ENCODE data around the gene MAPK12. TPM values are rescaled to one million over a fixed set of nuclear protein-coding genes. Genes with fewer than 3 reads are reported as not detected.

Gene MAPK12
- total and polyA plus RNA-seq, 2 experiments from 2014 or later = 20.7 to 28.7 TPM

DNA sequence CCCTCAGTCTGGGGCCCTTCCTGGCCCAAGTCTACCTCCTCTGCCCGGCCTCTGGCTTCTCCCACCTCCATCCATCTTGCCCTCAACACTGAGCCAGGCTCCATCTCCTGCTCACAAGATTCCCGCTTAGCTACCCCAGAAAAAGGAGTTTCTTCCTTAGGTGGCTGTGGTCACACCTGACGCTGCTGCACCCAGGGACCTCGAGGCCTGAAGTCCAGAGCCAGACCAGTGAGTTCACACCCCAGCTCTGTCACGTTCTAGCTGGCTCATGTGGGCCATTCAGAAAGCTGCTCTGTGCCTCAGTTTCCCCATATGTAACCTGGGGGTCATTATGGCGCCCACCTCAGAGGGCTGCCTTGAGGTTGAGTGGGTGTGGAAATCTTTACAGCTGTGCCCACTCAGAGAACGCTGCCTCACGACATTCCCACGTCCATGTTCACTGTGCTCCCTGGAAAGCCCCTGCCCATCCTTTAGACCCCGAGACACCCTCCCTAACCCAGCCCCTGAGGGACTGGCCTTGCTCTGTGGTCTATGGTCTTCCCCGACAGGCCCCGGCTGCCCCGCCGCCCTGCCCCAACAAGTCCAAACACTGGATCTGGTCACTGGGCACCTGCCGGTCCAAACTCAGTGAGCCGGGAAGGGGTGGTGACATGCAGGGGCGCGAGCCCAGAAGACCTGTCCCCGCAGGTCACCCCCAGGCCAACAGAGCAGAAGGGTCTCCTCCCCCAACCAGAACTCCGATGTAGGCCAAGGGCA lies 36.2 kb upstream of the MAPK12 start:
- peaks cover 98% of the 10 kb centered on the region for H3K79me2 ChIP-seq (ENCODE audit: insufficient read depth)
- peaks cover 29% of the 10 kb centered on the region for H3K4me1 ChIP-seq (ENCODE audit: insufficient read depth)
- H3K27ac ChIP-seq = no peak overlapping the region
- no peak overlapping the region for H3K4me2 ChIP-seq (ENCODE audit: unreplicated experiment)
- DNase-seq = no peak
- no peak overlapping the region for H2AFZ ChIP-seq
- H3K9me2 ChIP-seq (ENCODE audit: insufficient read depth) = no peaks in the 10 kb centered on the region
- TF ChIP-seq EZH2phosphoT487 (IDR thresholded peaks at IDR 0.05; ENCODE audit: insufficient read depth, low read depth) (no peak), EZH2 (IDR thresholded peaks at IDR 0.05; ENCODE audit: insufficient read depth, poor library complexity, severe bottlenecking) (no peak)
- in situ Hi-C loops (cut with MboI) = no loop called here
- H3K36me3 ChIP-seq (ENCODE audit: low read depth) = no peaks in the 10 kb centered on the region
- H3K9ac ChIP-seq = no peak overlapping the region
- H3K4me3 ChIP-seq = no peak overlapping the region
- WGBS, 2 experiments (ENCODE audit: low coverage in 1 of 2, low lambda C conversion rate in 2 of 2, missing lambda C conversion rate in 2 of 2) = 92 to 95% methylated on average over 16 to 20 of the region's 20 CpGs
- H4K20me1 ChIP-seq (ENCODE audit: insufficient read depth) = no peaks in the 10 kb centered on the region; the same call in 1 of the 2 replicates
- H3F3A ChIP-seq (ENCODE audit: insufficient read depth) = peaks cover 9% of the 10 kb centered on the region; the same call in 1 of the 2 replicates
- no peaks in the 10 kb centered on the region for H3K9me3 ChIP-seq (ENCODE audit: low read depth)
- no peaks in the 10 kb centered on the region for H3K27me3 ChIP-seq (replicated peaks; ENCODE audit: insufficient read depth)

DNA sequence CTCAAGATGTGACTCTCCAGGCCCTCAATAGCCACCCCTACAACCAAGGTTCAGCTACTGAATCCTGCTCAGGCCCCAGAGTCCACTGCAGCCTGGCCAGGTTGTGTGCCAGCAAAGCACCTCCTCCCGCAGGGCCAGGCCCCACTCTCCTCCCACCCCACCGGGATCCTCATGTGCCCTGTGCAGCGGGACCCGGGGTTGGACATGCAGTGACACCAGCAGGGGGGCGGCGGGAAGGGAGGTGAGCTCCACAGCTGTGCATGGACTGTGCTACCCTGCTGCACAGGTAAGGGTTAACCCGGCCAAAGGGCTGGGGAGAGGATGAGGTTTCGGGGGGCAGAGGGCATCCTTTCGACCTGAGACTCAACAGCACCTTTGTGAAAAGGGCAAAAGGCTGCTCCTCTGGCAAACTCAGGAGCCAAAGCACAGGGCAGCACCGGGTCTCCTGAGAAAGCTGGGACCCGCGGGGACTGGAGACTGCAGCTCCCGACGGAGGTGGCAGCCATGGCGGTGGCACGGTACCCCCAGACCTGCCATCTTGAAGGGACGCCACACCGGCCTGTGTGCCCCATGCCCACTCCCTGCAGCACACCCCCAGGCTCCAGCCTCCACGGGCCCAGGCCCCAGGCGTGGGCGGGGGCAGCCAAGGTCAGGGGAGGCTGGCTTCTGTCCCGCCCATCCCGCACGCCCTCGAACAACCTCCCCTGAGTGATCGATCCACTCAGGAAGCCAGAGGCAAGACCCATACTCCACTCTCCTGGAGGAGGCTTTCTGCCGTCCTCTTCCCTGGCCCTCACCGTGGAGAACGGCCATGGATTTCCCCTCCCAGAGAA lies 35.4 kb upstream of the MAPK12 start:
- H3K4me3 ChIP-seq = no peak overlapping the region
- no peaks in the 10 kb centered on the region; the same call in 1 of the 2 replicates for H4K20me1 ChIP-seq (ENCODE audit: insufficient read depth)
- no peak for TF ChIP-seq EZH2phosphoT487 (IDR thresholded peaks at IDR 0.05; ENCODE audit: insufficient read depth, low read depth)
- no peak for TF ChIP-seq EZH2 (IDR thresholded peaks at IDR 0.05; ENCODE audit: insufficient read depth, poor library complexity, severe bottlenecking)
- H3K79me2 ChIP-seq (ENCODE audit: insufficient read depth) = peaks cover 98% of the 10 kb centered on the region
- no peaks in the 10 kb centered on the region for H3K9me3 ChIP-seq (ENCODE audit: low read depth)
- H3K4me2 ChIP-seq (ENCODE audit: unreplicated experiment) = no peak overlapping the region
- H2AFZ ChIP-seq = no peak overlapping the region
- in situ Hi-C loops (cut with MboI) = no loop called here
- peaks cover 9% of the 10 kb centered on the region; the same call in 1 of the 2 replicates for H3F3A ChIP-seq (ENCODE audit: insufficient read depth)
- H3K36me3 ChIP-seq (ENCODE audit: low read depth) = no peaks in the 10 kb centered on the region
- peaks cover 26% of the 10 kb centered on the region for H3K4me1 ChIP-seq (ENCODE audit: insufficient read depth)
- H3K9me2 ChIP-seq (ENCODE audit: insufficient read depth) = no peaks in the 10 kb centered on the region
- 82 to 84% methylated on average over 25 to 27 of the region's 29 CpGs for WGBS, 2 experiments (ENCODE audit: low coverage in 1 of 2, low lambda C conversion rate in 2 of 2, missing lambda C conversion rate in 2 of 2)
- no peak overlapping the region for H3K27ac ChIP-seq
- no peak overlapping the region for H3K9ac ChIP-seq
- no peaks in the 10 kb centered on the region for H3K27me3 ChIP-seq (replicated peaks; ENCODE audit: insufficient read depth)
- no peak for DNase-seq

DNA sequence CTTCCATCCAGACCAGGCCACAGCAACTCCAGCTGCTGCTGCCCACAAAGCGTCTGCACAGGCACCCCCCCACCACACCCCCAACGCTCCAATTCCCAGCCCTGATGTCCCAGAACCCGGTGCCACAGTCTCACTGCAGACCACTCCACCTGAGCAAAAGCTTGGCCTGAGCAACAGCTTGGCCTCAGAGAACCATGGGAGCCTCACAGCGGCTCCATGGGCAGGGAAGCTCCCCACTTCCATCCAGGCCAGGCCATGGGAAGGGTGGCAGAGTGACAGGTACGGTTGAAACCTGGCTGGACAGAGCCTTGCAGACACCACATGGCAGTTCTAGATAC lies 32.8 kb upstream of the MAPK12 start:
- H3K4me1 ChIP-seq (ENCODE audit: insufficient read depth) = peaks cover 20% of the 10 kb centered on the region
- peaks cover 9% of the 10 kb centered on the region; the same call in 1 of the 2 replicates for H3F3A ChIP-seq (ENCODE audit: insufficient read depth)
- peak overlapping the region; percentile 69 for H3K4me2 ChIP-seq (ENCODE audit: unreplicated experiment)
- H3K4me3 ChIP-seq = no peak overlapping the region
- no peaks in the 10 kb centered on the region for H3K9me2 ChIP-seq (ENCODE audit: insufficient read depth)
- peak; percentile 22 for DNase-seq
- peak overlapping the region; percentile 71 for H3K9ac ChIP-seq
- H3K79me2 ChIP-seq (ENCODE audit: insufficient read depth) = peaks cover 98% of the 10 kb centered on the region
- no peaks in the 10 kb centered on the region; the same call in 1 of the 2 replicates for H4K20me1 ChIP-seq (ENCODE audit: insufficient read depth)
- WGBS, 2 experiments (ENCODE audit: low coverage in 1 of 2, low lambda C conversion rate in 2 of 2, missing lambda C conversion rate in 2 of 2) = 63 to 73% methylated on average over 4 to 5 of the region's 5 CpGs
- no peak overlapping the region for H2AFZ ChIP-seq
- no peaks in the 10 kb centered on the region for H3K9me3 ChIP-seq (ENCODE audit: low read depth)
- H3K36me3 ChIP-seq (ENCODE audit: low read depth) = peaks cover under 1% of the 10 kb centered on the region; the same call in 1 of the 2 replicates
- no peaks in the 10 kb centered on the region for H3K27me3 ChIP-seq (replicated peaks; ENCODE audit: insufficient read depth)
- H3K27ac ChIP-seq = peak overlapping the region; percentile 66
- no peak for TF ChIP-seq EZH2 (IDR thresholded peaks at IDR 0.05; ENCODE audit: insufficient read depth, poor library complexity, severe bottlenecking)
- TF ChIP-seq EZH2phosphoT487 (IDR thresholded peaks at IDR 0.05; ENCODE audit: insufficient read depth, low read depth) = no peak
- in situ Hi-C loops (cut with MboI) = no loop called here

DNA sequence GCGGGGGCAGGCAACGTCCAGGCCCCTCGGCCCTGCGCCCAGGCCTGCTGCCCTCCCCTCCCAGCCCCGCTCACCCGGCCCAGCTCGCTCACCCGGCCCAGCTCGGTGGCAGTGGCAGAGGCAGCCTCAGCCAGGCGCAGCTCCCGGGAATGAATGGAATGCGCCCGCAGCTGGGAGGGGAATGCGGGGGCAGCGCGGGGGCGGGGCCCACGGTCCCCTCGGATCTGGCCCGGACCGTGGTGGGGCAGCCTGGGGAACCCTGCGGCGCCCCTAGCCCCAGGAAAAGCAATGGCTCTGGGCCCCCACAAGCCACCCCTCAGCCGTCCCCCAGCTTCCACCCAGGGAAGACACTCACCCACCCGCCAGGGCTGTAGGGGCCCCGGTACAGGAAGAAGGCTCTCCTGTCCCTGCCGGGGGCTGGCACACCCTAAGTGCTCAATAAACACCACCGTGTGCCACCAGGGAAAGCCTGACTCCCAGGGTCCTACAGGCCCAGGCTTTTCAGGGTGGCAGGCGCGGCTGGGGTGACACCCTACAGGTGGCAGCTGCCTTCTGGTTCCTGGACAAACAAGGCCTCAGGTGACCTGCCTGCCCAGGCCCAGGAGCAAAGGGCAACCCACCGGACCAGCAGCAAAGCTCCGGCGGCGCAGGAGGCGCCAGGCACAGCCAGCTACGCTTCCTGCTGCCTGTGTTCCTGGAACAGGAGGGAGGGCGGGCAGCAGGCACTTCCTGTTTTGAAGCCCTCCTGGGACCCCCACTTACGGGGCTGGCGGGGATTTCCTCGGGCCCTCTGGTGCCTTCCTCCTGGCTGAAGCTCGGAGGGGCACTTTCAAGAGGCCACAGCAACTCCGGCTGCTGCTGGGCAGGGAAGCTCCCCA lies 32.2 kb upstream of the MAPK12 start:
- Histone ChIP-seq H2AFZ (no peak overlapping the region), H4K20me1 (ENCODE audit: insufficient read depth) (no peaks in the 10 kb centered on the region; the same call in 1 of the 2 replicates), H3K4me1 (ENCODE audit: insufficient read depth) (peaks cover 20% of the 10 kb centered on the region), H3K9me3 (ENCODE audit: low read depth) (no peaks in the 10 kb centered on the region), H3K4me2 (ENCODE audit: unreplicated experiment) (peak overlapping the region; percentile 69), H3K27me3 (replicated peaks; ENCODE audit: insufficient read depth) (no peaks in the 10 kb centered on the region), H3K79me2 (ENCODE audit: insufficient read depth) (peaks cover 99% of the 10 kb centered on the region), H3K9me2 (ENCODE audit: insufficient read depth) (no peaks in the 10 kb centered on the region), H3K27ac (peak overlapping the region; percentile 66), H3F3A (ENCODE audit: insufficient read depth) (peaks cover 9% of the 10 kb centered on the region; the same call in 1 of the 2 replicates), H3K4me3 (peak overlapping the region; percentile 56), H3K36me3 (ENCODE audit: low read depth) (peaks cover 3% of the 10 kb centered on the region; the same call in 1 of the 2 replicates), H3K9ac (peak overlapping the region; percentile 71)
- in situ Hi-C loops (cut with MboI) = no loop called here
- TF ChIP-seq EZH2phosphoT487 (IDR thresholded peaks at IDR 0.05; ENCODE audit: insufficient read depth, low read depth) = no peak
- no peak for TF ChIP-seq EZH2 (IDR thresholded peaks at IDR 0.05; ENCODE audit: insufficient read depth, poor library complexity, severe bottlenecking)
- DNase-seq = peak; percentile 83
- 18 to 32% methylated on average over 19 to 31 of the region's 42 CpGs for WGBS, 2 experiments (ENCODE audit: low coverage in 1 of 2, low lambda C conversion rate in 2 of 2, missing lambda C conversion rate in 2 of 2)

All from GM23248 (cell line).